K562 (cell line): Measurements from ENCODE around the gene NFATC2. TPM values are rescaled to one million over a fixed set of nuclear protein-coding genes. Genes with fewer than 3 reads are reported as not detected.

Experiments
- ATAC-seq: fragments of 200-7000 bp; cut with Tn5 transposase; 3 replicates; pipeline ENCODE4 v1.9.1; 2020; ENCODE audit warnings: moderate library complexity
- BruUV-seq: library from RNA; stranded (reverse); fragments of 400-500 nt; replicated peaks from 2 replicates; lab custom pipeline; 2021; lab: Mats Ljungman, UMichigan
- CTCF ChIA-PET: fragments of 300-600 bp; formaldehyde crosslinking; extraction: SDS; loops from one replicate; lab custom pipeline; 2021; ENCODE audit warnings: low intra/inter-chr PET ratio; lab: Yijun Ruan, JAX
- POLR2A ChIA-PET: fragments of 300-600, 350-650 bp; sonication (Branson Sonifier 250); formaldehyde crosslinking; extraction: SDS; loops from one replicate; lab custom pipeline; 2021; ENCODE audit warnings: antibody characterized with exemption, inconsistent platforms; lab: Yijun Ruan, JAX
- DNase-seq, 4 experiments: peaks; one replicate each; pipeline versions ENCODE4 v3.0.0 to v3.0.0-alpha.2; 2011 to 2018; ENCODE audit warnings: low spot score in 3 of 4, mixed read lengths in 3 of 4; ENCODE audit errors: extremely low read depth in 1 of 4
- FAIRE-seq: peaks from 2 replicates; lab custom pipeline; 2011; peaks lifted over from hg19 to GRCh38; lab: Jason Lieb, UNC
- H2AFZ ChIP-seq: 2 replicates; pipeline ENCODE4 v1.6.0; 2011; ENCODE audit warnings: low read depth, low read length, control low read depth, inconsistent platforms
- H3K27ac ChIP-seq: fragments of 200-600 bp; 3 replicates; pipeline ENCODE4 v1.8.0; 2011; ENCODE audit warnings: low read depth, mild to moderate bottlenecking, control low read depth, inconsistent platforms, low read length, moderate library complexity, mixed read lengths; ENCODE audit errors: extremely low read depth
- H3K27me3 ChIP-seq, 2 experiments: fragments of 300-600 bp in 1 of 2; 2 replicates in 1 of 2; 3 replicates in 1 of 2; pipeline versions ENCODE4 v1.6.0 to v1.8.0; 2011; ENCODE audit warnings: inconsistent platforms in 2 of 2, low read length in 2 of 2, mild to moderate bottlenecking in 1 of 2, mixed read lengths in 1 of 2, moderate library complexity in 1 of 2; ENCODE audit not compliant: control insufficient read depth in 2 of 2, insufficient read depth in 2 of 2
- H3K36me3 ChIP-seq: fragments of 300-600 bp; 3 replicates; pipeline ENCODE4 v1.8.0; 2011; ENCODE audit warnings: mild to moderate bottlenecking, low read length, inconsistent platforms; ENCODE audit not compliant: control insufficient read depth, insufficient read depth
- H3K4me1 ChIP-seq, 2 experiments: fragments of 200-600 bp in 1 of 2; replicated peaks in 1 of 2; 2 replicates in 1 of 2; 3 replicates in 1 of 2; pipeline versions ENCODE4 v1.5.1 to v1.8.0; 2011; ENCODE audit warnings: inconsistent platforms in 2 of 2, low read length in 2 of 2, mild to moderate bottlenecking in 1 of 2, mixed read lengths in 1 of 2, moderate library complexity in 1 of 2; ENCODE audit not compliant: control insufficient read depth in 2 of 2, insufficient read depth in 2 of 2
- H3K4me2 ChIP-seq: 2 replicates; pipeline ENCODE4 v1.6.1; 2011; ENCODE audit warnings: low read length, control low read depth, inconsistent platforms, mixed read lengths; ENCODE audit not compliant: insufficient read depth
- H3K4me3 ChIP-seq: fragments of 200-600 bp; sonication (generic), shearing (Covaris generic); 2 replicates; pipeline ENCODE4 v1.5.1; 2016; ENCODE audit warnings: control low read depth, inconsistent platforms
- H3K79me2 ChIP-seq: fragments of 200-600 bp; 3 replicates; pipeline ENCODE4 v1.8.0; 2011; ENCODE audit warnings: low read length, inconsistent platforms; ENCODE audit not compliant: control insufficient read depth, insufficient read depth
- H3K9ac ChIP-seq, 2 experiments: 2 replicates each; pipeline versions ENCODE4 v1.6.0 to v1.6.1; 2011; ENCODE audit warnings: low read depth in 2 of 2, low read length in 2 of 2, control low read depth in 1 of 2, inconsistent platforms in 1 of 2, mild to moderate bottlenecking in 1 of 2, mixed read lengths in 1 of 2; ENCODE audit not compliant: insufficient read depth in 1 of 2
- H3K9me1 ChIP-seq: one replicate; pipeline ENCODE4 v1.6.0; 2011; ENCODE audit warnings: inconsistent platforms, mild to moderate bottlenecking, low read length, moderate library complexity; ENCODE audit not compliant: control insufficient read depth, insufficient read depth
- H3K9me3 ChIP-seq: replicated peaks from 2 replicates; pipeline ENCODE4 v1.5.1; 2011; ENCODE audit warnings: low read depth, low read length, inconsistent platforms; ENCODE audit not compliant: control insufficient read depth, insufficient read depth
- H4K20me1 ChIP-seq: replicated peaks from 2 replicates; pipeline ENCODE4 v1.6.1; 2011; ENCODE audit warnings: low read length, inconsistent platforms, mixed read lengths; ENCODE audit not compliant: control insufficient read depth, insufficient read depth
- RAD51 ChIP-seq: fragments of 450-650 bp; IDR thresholded peaks from 2 replicates; pipeline ENCODE4 v1.7.1; 2016; ENCODE audit warnings: low read depth, mild to moderate bottlenecking, borderline replicate concordance
- ZFP30 ChIP-seq: fragments of 250-450 bp; sonication (Bioruptor Pico); IDR thresholded peaks from 2 replicates; pipeline ENCODE4 v1.8.0; 2022; ENCODE audit warnings: moderate library complexity, mild to moderate bottlenecking, inconsistent platforms, borderline replicate concordance
- WGBS: fragments of 100-300 bp; shearing (Covaris generic); methylation state at CpG from one replicate; pipeline ENCODE4 v1.1.6; 2016; ENCODE audit warnings: low coverage, mixed read lengths; ENCODE audit not compliant: insufficient coverage; ENCODE audit errors: missing lambda C conversion rate; 5-methylcytosine and 5-hydroxymethylcytosine counted together
- in situ Hi-C: fragments of 300-500 bp; cut with MboI; formaldehyde crosslinking; loops from 4 replicates; pipeline ENCODE4 v1.15.0; 2018; ENCODE audit warnings: inconsistent platforms, mixed read lengths
- intact Hi-C: fragments of 100-400 bp; cut with micrococcal nuclease; formaldehyde crosslinking; loops from 2 replicates; pipeline ENCODE4 v1.14.2; 2022
- polyA plus RNA-seq, 8 experiments: library from polyadenylated mRNA; depleted of rRNA in 4 of 8; stranded (reverse) in 5 of 8; unstranded in 3 of 8; fragments of >200 nt; fragmentation: Nextera tagmentation in 2 of 8; fragmentation: Illumina TruSeq in 1 of 8; extraction: Ambion mirVana in 2 of 8; extraction: Trizol in 1 of 8; gene quantifications; 2 replicates each; pipeline versions ENCODE4 v1.2.1 to v1.2.3, GENCODE V29; 2011 to 2014; ENCODE audit warnings: inconsistent platforms in 1 of 8, missing spikeins in 1 of 8
- total RNA-seq, 7 experiments: library from RNA; depleted of rRNA in 6 of 7; stranded (reverse); fragments of >200 nt in 6 of 7; fragmentation: Illumina TruSeq in 2 of 7; extraction: Trizol in 2 of 7; gene quantifications; 2 replicates each; pipeline versions ENCODE4 v1.2.1 to v1.2.3, GENCODE V29; 2011 to 2021; ENCODE audit warnings: low replicate concordance in 1 of 7
- TF ChIP-seq, protein P1 (sequence below): fragments of 250-450 bp; sonication (Bioruptor Pico); IDR thresholded peaks from 2 replicates; pipeline ENCODE4 v1.8.0; 2021; ENCODE audit warnings: moderate library complexity, mild to moderate bottlenecking, inconsistent platforms
- TF ChIP-seq, protein P2 (sequence below): fragments of 450-650 bp; IDR thresholded peaks from 2 replicates; pipeline ENCODE4 v1.6.1; 2018; ENCODE audit not compliant: partially characterized antibody
- TF ChIP-seq, protein P3 (sequence below): fragments of 200-400 bp; formaldehyde crosslinking; IDR thresholded peaks from 2 replicates; pipeline ENCODE4 v1.6.1; 2017; ENCODE audit warnings: mild to moderate bottlenecking, low read depth, low read length, moderate library complexity

Gene NFATC2
- total and polyA plus RNA-seq, 9 of the 15 experiments (the other 6 are each of a cell fraction or from before 2014, with no cell fraction given) = 1.9 to 11.2 (median 3.0) TPM

DNA sequence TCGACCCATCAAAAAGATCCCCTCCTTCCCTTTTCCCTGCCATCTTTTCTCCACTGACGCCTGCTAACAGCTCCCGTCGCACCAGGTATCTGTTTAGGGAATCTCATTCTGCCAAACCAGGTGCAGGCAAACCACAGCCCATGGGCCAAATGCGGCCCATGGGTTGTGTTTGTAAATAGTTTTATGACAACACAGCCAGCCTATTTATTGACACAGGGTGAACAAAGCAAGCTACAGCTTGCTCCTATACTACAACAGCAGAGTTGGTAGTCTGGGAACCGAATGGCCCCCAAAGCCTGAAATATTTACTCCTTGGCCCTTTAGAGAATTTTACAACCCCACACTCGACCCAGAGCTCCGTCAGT lies 16.4 kb downstream of the NFATC2 start:
- Histone ChIP-seq H3K4me2 (peak overlapping the region; percentile 61), H4K20me1 (peaks cover 6% of the 10 kb centered on the region), H3K27ac (peak overlapping the region; percentile 60; the same call in 2 of the 3 replicates), H3K9me3 (no peaks in the 10 kb centered on the region), H3K79me2 (peaks cover 66% of the 10 kb centered on the region), H3K4me3 (no peak overlapping the region), H3K27me3 (no peaks in the 10 kb centered on the region), H3K9ac (peak overlapping the region; percentile 43 to 78), H3K36me3 (peaks cover 22% of the 10 kb centered on the region; the same call in 2 of the 3 replicates), H3K4me1 (peaks cover 34 to 61% of the 10 kb centered on the region in 2 experiments), H2AFZ (peak overlapping the region; percentile 78), H3K9me1 (no peaks in the 10 kb centered on the region)
- DNase-seq (no peak), ATAC-seq (no peak), FAIRE-seq (no peak)
- no peak for TF ChIP-seq ZFP30 (CRISPR knock-in tag)
- TF ChIP-seq, protein P1, sequence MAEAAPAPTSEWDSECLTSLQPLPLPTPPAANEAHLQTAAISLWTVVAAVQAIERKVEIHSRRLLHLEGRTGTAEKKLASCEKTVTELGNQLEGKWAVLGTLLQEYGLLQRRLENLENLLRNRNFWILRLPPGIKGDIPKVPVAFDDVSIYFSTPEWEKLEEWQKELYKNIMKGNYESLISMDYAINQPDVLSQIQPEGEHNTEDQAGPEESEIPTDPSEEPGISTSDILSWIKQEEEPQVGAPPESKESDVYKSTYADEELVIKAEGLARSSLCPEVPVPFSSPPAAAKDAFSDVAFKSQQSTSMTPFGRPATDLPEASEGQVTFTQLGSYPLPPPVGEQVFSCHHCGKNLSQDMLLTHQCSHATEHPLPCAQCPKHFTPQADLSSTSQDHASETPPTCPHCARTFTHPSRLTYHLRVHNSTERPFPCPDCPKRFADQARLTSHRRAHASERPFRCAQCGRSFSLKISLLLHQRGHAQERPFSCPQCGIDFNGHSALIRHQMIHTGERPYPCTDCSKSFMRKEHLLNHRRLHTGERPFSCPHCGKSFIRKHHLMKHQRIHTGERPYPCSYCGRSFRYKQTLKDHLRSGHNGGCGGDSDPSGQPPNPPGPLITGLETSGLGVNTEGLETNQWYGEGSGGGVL (CRISPR knock-in tag) = no peak
- TF ChIP-seq, protein P2, sequence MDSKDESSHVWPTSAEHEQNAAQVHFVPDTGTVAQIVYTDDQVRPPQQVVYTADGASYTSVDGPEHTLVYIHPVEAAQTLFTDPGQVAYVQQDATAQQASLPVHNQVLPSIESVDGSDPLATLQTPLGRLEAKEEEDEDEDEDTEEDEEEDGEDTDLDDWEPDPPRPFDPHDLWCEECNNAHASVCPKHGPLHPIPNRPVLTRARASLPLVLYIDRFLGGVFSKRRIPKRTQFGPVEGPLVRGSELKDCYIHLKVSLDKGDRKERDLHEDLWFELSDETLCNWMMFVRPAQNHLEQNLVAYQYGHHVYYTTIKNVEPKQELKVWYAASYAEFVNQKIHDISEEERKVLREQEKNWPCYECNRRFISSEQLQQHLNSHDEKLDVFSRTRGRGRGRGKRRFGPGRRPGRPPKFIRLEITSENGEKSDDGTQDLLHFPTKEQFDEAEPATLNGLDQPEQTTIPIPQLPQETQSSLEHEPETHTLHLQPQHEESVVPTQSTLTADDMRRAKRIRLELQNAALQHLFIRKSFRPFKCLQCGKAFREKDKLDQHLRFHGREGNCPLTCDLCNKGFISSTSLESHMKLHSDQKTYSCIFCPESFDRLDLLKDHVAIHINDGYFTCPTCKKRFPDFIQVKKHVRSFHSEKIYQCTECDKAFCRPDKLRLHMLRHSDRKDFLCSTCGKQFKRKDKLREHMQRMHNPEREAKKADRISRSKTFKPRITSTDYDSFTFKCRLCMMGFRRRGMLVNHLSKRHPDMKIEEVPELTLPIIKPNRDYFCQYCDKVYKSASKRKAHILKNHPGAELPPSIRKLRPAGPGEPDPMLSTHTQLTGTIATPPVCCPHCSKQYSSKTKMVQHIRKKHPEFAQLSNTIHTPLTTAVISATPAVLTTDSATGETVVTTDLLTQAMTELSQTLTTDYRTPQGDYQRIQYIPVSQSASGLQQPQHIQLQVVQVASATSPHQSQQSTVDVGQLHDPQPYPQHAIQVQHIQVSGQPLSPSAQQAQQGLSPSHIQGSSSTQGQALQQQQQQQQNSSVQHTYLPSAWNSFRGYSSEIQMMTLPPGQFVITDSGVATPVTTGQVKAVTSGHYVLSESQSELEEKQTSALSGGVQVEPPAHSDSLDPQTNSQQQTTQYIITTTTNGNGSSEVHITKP = no peak
- TF ChIP-seq RAD51 = no peak
- TF ChIP-seq, protein P3, sequence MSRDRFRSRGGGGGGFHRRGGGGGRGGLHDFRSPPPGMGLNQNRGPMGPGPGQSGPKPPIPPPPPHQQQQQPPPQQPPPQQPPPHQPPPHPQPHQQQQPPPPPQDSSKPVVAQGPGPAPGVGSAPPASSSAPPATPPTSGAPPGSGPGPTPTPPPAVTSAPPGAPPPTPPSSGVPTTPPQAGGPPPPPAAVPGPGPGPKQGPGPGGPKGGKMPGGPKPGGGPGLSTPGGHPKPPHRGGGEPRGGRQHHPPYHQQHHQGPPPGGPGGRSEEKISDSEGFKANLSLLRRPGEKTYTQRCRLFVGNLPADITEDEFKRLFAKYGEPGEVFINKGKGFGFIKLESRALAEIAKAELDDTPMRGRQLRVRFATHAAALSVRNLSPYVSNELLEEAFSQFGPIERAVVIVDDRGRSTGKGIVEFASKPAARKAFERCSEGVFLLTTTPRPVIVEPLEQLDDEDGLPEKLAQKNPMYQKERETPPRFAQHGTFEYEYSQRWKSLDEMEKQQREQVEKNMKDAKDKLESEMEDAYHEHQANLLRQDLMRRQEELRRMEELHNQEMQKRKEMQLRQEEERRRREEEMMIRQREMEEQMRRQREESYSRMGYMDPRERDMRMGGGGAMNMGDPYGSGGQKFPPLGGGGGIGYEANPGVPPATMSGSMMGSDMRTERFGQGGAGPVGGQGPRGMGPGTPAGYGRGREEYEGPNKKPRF = no peak
- BruUV-seq = no TSS peak
- in situ Hi-C loops (no loop called here), intact Hi-C loops (no loop called here)
- ChIA-PET POLR2A (interaction anchor here (1.0 to 1.2 kb wide), 2 partner anchors 10 to 26 kb away, joined by 3 to 4 read pairs; no protein-coding TSS in a partner anchor), CTCF (no interaction called here)
- WGBS = 25% methylated on average over 8 of the region's 8 CpGs
